Measurements from ENCODE around the gene GOLGA6L7.
"Not testable (repeated sequence)": the region's sequence is repeated elsewhere in the genome, so short reads cannot be mapped to it uniquely, and the experiment has no call there.

GOLGA6L7 gene, protein sequence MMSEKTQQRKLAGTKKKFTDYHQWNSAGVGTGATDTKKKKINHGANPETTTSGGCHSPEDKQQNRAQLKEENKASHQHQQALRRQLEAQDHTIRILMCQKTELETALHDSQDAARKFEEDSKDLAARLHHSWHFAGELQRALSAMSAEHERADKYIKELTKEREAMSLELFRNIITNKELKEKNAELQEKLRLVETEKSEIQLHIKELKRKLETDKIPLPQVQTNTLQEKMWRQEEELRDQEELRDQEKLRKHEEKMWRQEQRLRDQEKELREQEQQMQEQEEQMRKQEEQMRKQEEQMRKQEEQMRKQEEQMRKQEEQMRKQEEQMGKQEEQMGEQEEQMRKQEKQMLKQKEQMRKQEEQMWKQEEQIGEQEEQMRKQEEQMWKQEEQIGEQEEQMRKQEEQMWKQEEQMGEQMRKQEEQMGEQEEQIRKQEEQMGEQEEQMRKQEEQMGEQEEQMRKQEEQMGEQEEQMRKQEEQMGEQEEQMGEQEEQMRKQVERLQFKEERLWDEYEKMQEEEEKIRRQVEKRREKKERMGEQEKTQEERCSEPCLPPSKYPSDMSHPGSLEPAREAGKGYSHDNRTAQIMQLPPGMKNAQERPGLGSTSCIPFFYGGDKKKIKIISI

DNA sequence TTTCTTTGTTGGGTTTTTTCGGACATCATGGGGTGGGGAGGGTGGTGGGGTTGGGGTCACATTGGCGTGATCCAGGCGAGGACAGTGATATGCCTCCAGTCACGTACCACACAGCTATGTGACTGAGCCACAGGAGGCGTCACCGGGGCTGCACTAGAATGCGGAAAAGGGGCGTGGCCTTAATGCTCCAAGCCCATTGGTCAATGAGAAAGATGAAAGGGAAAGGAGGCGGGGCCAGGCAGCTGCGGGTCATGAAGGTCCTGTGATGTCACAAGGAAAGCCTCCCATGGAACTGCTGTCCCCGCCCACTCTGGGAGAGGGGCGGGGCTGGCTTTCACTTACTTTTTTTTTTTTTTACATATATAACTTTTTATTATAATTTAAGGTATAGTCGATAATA, at the start of gene GOLGA6L7:
Gene GOLGA6L7, minus strand, starts transcription at position 124 of the 400 bp plus-strand sequence. Its CDS starts 95 bp downstream, at position 29.
- DNase-seq = not testable (repeated sequence)

DNA sequence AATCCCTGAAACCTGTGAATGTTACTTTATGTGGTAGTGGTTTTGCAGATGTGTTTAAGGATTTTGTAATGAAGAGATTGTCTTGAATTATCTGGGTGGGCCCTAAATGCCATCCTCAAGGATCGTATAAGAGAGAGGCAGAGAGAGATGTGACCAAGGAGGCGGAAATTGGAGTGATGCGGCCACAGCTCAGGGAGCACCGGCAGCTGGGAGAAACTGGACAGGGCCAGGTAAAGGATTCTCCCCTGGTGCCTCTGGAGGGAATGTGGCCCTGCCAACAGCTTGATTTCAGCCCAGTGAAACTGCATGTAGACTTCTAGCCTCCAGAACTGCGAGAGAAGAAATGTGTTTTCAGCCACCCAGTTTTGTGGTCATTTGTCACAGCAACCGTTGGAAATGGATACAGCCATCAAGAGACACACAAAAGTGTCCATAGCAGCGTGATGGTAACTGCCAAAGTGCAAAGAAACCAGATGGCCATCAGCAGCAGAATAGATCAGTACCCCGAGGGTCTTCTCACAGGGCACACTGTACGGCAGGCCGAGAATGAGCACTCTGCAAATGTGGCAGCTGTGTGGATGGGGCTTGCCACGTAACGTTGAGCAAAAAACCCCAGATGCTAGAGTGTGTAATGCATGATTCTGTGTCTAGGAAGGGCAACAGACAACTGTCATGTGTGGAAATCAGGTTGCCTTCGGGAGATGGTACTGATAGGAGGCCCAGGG, 49.6 kb upstream of the GOLGA6L7 start:
- no peak for DNase-seq

DNA sequence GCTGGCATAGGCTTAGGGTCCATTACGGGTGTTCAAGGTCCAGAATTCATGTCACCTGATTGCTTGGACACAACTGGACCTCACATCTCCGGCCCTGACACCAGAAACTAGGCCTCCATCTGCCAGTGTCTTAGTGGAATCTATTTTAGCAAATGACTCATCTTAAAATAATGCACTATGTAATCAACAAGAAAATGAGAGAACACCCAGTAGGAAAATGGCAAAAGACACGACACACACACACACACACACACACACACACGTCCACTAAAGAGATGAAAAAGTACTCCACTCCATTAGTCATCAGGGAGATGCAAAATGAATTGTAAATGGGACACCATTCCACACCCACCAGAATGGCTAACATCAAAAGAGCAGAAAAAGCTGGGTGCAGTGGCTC, 48.5 kb upstream of the GOLGA6L7 start:
- DNase-seq = no peak

DNA sequence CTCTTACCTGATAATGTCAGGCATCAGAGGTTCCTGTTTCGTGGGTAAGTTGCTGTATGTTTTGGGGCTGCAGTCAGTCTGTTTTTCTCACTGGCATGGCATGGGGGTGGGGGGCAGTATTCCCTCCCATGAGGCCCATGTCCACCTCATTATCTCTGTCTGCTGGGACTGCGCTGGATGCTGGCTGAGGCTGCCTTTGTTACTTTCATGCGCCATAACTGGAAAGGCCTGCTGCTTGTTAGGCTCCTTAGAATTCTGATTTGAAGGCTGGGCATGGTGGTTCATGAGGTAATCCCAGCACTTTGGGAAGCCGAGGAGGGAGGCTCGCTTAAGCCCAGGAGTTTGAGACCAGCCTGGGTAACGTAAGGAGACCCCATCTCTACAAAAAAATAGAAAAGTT, 47.1 kb upstream of the GOLGA6L7 start:
- no peak for DNase-seq

DNA sequence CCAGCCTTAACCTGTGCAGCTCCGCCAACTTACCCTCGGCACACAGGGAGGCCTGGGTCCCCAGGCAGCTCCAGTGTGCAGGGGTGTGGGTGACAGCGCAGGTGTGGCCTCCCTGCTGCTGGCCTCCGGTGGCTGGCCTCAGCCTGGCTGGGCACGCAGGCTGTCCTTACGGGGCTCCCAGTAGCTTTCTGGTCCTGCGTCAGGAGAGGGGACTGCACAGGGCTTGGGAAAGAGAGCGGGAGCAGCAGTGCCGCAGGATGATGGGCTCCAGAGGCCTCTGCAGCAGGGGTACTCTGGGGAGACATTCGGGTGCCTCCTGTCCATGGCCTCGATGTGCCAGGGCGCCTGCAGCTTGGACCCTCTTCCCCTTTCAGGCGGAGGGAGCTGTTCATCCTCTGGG, 46.7 kb upstream of the GOLGA6L7 start:
- DNase-seq = no peak

DNA sequence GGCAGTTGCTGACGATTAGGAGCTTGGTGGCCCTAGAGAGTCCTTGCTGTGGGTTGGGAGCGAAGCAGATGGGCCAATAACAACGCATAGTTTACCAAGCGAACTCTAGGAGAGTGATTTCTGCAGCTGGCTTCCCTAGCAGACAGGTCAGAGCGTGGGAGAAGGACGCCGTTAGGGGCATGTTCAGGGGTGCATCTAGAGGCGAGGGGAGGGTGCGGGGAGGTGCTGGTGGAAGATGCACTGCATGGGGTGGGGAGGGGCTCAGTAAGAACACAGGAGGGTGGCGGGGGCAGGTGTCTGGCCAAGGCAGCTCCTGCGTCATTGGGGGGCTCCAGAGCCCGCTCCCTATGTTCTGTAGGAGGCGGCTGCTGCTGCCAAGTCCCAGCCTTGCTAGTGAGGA, 46.2 kb upstream of the GOLGA6L7 start:
- DNase-seq = no peak

DNA sequence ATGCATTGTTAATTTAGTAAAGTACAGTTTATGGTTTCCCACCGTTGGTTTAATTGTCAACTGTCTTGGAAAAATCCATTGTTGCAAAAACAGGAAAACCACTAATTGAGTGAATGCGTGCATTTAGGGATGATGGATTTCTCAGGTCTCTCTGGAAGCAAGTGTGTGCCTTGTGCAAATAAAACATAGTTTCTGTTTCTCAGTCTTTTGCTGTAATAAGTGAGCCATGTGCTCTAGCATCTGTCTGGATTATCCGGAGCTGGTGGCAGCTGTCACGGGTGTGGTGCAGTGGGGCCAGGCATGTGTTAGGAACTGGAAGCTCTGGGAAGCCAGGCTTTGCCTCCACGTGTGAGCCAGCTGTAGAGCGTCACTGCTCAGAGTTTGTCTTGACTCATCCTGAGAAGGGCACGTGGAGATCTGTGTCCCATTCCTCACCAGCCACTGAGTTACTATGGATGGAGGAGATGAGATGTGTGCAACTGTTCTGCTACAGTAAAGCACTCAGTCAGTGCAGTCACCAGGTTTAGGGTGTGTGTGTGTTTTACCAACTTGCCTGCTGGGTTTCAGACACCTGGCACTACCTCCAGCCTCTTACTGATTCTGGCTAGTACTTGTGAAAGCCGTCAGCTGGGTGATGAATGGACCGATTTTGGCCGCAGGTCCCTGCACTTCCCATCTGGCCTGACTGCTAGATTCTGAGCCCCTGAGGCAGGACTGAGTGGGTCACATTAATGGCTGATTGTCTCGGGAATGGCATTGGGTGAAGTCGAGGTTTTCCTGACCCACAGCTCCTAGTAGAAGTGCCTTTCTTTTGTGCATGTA, 44.6 kb upstream of the GOLGA6L7 start:
- peak; percentile 42 for DNase-seq

DNA sequence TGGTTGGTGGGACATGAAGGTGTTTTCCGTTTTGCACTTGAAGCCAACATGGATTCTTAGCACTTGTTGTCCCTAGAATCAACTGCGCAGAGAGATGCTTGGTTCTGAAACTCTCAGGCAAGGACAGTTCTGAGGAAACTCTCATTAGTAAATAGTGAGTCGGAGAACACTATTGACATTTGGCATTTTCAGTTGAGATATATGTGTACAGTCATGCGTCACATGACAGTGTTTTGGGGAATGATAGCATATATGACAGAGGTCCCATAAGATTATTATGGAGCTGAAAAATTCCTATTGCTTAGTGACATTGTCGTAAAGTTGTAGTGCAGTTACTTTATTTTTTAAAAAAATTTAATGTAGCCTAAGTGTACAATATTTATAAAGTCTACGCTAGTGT, 43.1 kb upstream of the GOLGA6L7 start:
- DNase-seq = no peak

DNA sequence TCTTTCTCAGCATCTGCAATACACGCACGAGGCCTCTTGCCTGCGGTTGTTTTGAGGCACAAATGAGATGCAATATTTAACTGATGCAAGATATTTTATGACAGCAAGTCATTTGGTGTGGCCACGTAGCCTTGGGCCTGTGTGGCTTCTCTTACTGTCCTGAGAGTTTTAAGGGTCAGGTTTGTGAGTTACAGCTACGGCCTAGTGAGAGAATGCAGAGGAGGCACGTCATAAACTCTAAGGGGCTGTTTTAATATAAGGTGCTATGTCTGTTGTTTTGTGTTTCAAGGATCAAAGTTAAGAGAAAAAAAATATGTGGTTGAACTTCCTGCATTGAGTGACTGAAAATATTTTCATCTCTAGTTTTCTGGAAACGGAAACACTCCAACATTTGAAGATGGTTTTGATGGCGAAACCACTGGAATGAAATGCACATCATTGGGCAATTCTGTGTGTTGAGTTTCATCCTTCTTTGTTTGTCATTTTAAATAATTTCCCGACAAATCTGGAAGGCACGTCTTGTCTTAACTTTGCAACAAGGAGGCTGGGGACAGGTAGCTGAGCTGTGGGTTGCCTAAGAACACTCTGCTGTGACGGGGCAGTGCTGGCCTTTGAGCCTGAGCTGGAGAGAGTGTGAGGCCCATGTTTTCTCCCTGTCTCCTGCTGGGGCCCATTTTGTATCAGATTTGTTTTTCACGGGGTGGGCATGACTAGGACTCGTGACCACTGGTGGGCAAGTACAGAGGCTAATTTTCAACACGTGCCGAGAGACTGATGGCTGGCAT, 42.5 kb upstream of the GOLGA6L7 start:
- DNase-seq = no peak

DNA sequence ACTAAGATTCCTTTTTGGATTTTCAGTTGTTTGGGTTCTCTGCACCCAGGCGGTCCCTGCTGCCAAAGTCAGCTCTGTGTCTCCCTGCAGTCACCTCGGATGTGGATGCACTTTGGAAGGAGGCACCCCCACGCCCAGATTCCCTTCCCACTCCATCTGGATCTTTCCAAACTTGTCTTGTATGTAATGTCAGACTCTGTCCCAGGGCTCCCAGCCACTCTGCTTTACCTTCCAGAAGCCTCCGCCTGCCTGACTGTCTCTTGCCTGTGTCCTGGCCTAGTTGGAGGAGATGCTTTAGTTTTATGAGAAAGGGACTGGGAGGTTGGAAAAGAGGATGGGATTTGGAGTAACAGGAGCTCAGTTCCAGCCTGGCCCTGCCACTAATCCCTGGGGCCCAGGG, 41.8 kb upstream of the GOLGA6L7 start:
- DNase-seq = not testable (repeated sequence)

DNA sequence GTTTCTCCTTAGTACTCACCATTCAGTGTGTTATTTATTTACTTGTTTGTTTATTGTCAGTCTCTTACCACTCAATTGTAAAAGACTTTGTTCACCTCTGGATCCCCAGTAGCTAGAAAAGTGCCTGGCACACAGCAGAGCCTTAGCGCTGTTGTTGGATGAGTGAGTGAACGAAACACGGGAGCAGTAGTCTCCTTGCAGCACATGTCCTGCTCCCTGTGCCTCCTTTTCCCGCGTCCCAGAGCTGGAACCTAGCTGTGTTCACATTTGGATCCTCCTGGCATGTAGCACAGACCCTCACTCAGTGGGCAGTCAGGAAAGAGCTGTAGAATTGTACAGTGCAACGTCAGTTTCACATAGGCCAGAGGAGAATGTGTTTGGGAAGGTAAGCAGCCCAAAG, 41.4 kb upstream of the GOLGA6L7 start:
- DNase-seq = not testable (repeated sequence)

DNA sequence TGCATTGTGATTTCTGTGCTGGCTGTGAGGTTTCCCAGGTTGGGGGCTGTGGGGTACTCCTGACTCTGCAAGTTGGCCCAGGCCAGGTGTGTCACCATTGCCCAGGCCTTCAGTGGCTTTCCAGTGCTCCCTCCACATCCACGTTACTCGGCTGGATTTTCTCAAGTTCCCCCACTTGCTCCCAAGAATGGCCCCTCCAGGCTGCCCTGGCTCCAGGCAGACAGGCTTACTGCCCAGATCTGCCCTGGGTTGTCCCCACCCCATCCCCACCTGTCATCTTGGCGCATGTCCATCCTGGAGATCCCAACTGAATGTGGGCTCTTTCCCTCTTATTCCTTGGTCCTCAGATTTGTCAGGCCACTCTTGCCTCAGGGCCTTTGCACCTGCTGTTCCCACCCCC, 40.9 kb upstream of the GOLGA6L7 start:
- no peak for DNase-seq

DNA sequence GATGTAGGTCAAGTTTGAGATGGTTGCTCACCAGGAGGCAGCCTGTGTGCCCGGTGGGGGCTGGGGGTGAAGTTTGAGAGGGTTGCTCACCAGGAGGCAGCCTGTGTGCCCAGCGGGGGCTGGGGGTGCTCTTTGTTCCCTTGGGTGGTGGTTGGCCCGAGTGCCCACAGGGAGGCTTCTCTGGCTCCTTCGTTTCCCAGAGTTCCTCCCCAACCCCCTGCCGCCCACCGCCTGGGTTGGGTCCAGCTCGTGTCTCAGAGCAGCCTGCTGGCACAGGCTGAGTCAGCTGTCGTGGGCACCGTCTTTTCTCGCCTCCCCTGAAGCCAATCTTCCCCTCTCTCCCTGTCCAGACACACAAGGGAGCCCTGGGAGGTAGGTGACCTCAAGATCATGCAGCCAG, 40.5 kb upstream of the GOLGA6L7 start:
- no peak for DNase-seq

DNA sequence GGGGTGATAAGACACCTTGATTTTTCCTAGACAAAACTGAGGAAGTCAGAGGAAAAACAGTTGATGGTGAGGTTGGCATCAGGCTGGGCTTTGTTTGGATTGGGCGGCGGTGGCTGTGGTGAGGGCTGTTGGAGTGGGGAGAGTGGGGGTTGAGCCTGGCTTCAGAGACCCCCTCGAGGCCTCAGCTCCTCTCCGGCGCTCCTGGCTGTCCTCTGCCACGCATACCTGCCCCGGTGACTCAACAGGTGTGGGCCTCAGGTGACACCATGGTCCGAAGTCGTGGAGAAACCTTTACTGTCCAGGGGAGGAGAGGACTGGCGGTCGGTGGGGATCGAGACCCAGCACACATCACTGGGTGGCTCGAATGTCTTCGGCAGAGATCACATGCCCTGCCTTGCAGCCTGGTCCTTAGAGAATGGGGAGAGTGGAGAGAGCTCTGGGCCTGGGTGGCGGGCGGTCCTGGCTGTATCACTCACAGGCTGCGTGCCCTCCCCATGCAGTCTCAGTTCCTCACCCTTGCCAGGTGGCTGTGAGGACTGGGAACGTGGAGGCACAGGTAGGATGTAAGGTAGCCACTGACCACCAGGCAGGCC, 40.0 kb upstream of the GOLGA6L7 start:
- no peak for DNase-seq

DNA sequence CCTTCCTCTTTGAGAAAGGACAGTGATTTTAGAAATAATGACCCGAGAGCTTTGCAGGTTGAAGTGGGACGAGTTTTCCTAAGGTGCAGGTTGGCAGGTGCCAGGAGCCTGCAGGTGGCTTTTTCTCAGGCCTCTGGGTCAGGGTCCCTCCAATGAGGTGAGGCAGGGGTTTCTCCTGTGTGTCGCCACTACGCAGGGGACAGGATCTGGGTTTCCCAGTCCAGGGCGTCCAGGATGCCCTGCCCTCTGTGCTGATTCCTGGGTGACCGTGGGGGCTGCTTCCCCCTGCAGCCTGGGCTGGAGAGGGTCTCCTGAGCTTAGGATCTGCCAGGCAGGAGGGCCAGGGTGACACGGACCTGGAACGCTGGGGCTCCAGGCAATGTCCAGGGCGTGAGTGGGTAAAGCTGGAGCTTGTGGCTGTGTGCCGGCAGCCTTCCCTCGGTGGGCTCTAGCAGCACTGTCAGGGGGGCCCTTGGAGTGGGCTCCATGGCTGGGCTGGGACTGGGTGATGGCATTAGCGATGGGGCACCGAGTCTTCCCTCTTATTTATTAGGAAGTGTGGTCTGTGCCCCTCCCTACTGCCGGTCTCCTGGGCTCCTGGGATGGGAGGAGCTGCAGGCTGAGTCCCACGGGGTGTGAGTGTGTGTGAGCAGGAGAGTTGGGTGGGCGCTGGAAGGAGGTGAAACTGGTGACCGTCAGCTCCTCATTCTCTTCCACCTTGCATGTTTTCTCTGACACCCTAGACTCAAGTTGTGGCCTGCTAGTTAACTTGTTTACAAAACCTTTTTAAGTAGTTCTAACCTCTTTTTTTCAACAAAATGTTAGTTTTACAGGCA, 39.1 kb upstream of the GOLGA6L7 start:
- no peak for DNase-seq

DNA sequence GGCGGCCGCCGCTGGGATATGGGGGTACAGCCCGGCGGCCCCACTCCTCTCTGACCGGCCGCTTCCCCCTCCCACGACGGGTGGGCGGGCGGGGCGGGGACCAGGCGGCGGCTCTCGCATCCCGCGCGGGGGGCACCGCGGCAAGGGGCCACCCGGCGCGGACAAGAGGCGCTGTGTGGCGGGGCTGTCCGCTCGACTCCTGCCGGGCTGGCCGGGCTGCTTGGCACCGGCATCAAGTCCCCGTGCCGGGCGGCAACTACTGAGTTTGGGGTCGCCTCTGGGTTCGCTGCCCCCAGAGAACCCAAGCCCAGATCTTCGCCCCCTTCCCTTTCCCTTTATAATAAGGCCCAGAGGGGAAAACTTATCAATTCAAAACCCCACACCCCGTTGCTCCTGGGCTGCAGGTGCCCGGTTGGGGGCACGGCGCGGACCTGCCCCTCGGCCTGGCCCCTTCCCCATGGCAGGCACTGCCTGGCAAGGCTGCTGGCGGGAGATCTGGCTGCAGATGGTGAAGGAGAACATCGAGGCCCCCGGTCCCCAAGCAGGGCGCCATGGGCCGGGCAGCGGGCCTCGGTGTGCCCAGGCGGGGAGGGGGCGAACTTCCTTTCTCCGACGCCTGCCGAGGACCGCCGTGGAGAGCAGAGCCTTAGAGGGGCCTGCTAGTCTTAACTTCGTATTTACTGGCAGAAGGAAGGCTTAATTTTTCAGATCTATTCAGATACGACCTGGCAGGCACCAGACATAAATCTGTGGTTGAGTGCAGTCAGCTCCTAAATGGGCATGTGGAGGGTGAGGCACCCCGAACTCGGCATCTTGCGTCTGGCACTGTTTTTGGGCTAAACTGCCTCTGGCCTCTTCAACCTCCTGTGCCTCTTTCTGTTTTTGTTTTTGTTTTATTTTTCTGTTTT, 38.2 kb upstream of the GOLGA6L7 start:
- DNase-seq = no peak

DNA sequence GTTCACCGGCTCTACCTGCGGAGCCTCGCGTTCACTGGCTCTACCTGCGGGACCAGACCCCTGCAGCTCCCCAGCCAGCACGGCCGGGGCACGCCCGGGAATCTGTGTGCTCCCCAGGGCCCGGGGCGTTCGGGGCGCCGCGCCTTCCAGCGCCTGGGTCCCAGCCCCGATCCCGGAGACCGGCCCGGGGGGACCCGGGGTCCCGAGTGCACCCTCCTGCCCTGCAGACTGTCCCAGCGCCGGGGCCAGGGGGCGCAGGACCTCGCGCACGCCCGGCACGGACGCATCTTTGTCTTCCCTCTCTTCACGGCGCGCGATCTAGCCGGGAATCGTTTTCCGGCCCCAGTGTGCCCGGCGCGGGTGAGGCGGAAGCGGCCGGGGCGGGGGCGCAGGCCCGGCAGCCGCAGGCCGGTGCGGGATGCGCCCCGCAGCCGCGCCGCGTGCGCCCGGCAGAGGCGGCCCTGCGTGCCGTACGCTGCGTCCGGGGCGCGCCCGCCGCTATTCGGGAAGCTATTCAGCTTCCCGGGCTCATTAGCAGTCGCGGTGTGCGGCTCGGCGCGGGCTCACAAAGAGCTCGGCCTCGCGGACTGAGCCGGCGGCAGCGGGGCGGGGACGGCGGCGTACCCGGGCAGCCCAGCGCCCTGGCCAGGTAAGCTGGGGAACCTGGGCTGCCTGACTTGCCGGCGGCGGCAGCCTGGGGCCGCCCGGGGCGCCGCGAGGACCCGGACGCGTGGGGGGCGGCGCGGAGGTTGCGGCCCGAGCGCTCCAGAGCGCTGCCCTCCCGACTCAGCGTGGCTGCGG, 37.4 kb upstream of the GOLGA6L7 start, which contains the start of gene APBA2:
Gene APBA2, plus strand, starts transcription at position 345 of the 801 bp plus-strand sequence. CDS start 167,911 bp downstream, outside the sequence.
- DNase-seq = peak; percentile 50

DNA sequence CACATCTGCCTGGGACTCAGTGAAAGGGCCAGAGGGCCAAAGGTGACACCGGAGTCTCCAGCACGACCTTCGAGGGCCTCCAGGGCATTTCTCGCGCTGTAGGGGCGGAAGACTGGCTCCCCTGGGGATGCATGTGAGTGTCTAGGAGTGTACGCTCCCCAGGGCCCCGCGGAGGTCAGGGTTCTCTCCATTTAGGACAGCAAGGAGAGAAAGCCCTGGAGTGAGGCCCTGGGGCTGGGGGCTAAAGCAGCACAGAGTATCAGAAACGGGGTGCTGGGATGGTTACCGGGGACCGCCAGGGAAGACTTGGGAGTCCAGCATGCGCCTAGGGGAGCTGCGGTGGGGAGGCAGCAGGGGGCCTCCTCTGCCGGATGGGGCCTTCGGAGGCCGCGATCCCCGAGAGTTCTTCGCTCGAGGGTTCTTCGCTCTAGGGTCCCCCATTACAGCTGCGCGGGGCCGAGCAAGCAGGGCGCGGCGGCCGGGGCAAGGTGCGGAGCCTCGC, 36.7 kb upstream of the GOLGA6L7 start:
- DNase-seq = peak; percentile 34

Measured in NCI-H2171 treated with DMSO at 0.1 percent for 48 hours (cell line).